ENCODE data around the gene STK24.

STK24 gene

DNA sequence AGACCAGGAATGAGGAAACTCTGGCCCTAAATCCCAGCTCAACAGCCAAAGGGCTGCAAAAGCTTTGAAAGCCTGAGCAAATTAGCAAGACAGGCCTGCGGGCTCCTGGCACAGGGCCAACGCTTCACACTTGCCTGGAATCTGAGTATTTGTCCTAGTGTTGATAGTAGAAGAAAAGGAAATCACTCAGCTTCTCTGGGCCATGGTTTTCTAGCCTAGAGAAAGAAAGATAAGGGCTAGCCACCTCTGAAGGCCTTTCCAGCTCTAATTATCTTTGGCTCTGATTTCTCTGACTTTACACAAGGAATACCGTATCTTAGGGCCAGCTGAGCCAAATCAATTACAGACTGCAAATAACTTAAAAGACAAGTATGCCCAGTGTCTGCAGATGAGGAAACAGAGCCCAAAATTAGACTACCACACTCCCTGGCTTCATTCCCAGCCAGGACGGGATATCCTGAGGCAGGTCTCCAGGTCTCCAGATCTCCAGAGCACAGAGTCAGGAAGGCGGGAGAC lies 69.6 kb downstream of the STK24 start:
- Histone ChIP-seq H3K9me3 (ENCODE audit: control insufficient read depth, insufficient read depth, low read length) (no peaks in the 10 kb centered on the region), H3K79me2 (ENCODE audit: control insufficient read depth, low read length) (peaks cover 100% of the 10 kb centered on the region), H3K36me3 (ENCODE audit: control insufficient read depth, low read length) (peaks cover 48% of the 10 kb centered on the region), H3K27me3 (ENCODE audit: control insufficient read depth, low read length) (no peaks in the 10 kb centered on the region), H3K9me2 (replicated peaks; ENCODE audit: control insufficient read depth, low read length) (no peaks in the 10 kb centered on the region), H4K20me1 (ENCODE audit: control insufficient read depth, insufficient read depth, low read depth, low read length) (peaks cover 63% of the 10 kb centered on the region), H3K4me3 (ENCODE audit: low read length) (no peak overlapping the region), H3K27ac (ENCODE audit: low read depth, low read length) (no peak overlapping the region), H3F3A (ENCODE audit: control insufficient read depth, insufficient read depth) (0 out of 2 replicates have a peak, but pooled peaks cover 2% of the 10 kb centered on the region), H3K4me2 (ENCODE audit: low read length) (no peak overlapping the region), H3K4me1 (ENCODE audit: control insufficient read depth, low read length) (peaks cover 9% of the 10 kb centered on the region; the same call in 1 of the 2 replicates)
- TF ChIP-seq, protein P1, sequence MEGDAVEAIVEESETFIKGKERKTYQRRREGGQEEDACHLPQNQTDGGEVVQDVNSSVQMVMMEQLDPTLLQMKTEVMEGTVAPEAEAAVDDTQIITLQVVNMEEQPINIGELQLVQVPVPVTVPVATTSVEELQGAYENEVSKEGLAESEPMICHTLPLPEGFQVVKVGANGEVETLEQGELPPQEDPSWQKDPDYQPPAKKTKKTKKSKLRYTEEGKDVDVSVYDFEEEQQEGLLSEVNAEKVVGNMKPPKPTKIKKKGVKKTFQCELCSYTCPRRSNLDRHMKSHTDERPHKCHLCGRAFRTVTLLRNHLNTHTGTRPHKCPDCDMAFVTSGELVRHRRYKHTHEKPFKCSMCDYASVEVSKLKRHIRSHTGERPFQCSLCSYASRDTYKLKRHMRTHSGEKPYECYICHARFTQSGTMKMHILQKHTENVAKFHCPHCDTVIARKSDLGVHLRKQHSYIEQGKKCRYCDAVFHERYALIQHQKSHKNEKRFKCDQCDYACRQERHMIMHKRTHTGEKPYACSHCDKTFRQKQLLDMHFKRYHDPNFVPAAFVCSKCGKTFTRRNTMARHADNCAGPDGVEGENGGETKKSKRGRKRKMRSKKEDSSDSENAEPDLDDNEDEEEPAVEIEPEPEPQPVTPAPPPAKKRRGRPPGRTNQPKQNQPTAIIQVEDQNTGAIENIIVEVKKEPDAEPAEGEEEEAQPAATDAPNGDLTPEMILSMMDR (IDR thresholded peaks at IDR 0.05; ENCODE audit: low read depth, low read length, poor library complexity, severe bottlenecking) = no peak
- no peak for TF ChIP-seq EZH2phosphoT487 (IDR thresholded peaks at IDR 0.05; ENCODE audit: borderline replicate concordance, low read length)

- Histone ChIP-seq H3K27ac (ENCODE audit: low read depth, low read length) (no peak overlapping the region), H3K9me2 (replicated peaks; ENCODE audit: control insufficient read depth, low read length) (no peaks in the 10 kb centered on the region), H3K4me2 (ENCODE audit: low read length) (no peak overlapping the region), H3K27me3 (ENCODE audit: control insufficient read depth, low read length) (no peaks in the 10 kb centered on the region), H3K36me3 (ENCODE audit: control insufficient read depth, low read length) (peaks cover 45% of the 10 kb centered on the region), H3K79me2 (ENCODE audit: control insufficient read depth, low read length) (peaks cover 100% of the 10 kb centered on the region), H3K4me1 (ENCODE audit: control insufficient read depth, low read length) (peaks cover 9% of the 10 kb centered on the region; the same call in 1 of the 2 replicates), H3F3A (ENCODE audit: control insufficient read depth, insufficient read depth) (0 out of 2 replicates have a peak, but pooled peaks cover 2% of the 10 kb centered on the region), H3K4me3 (ENCODE audit: low read length) (no peak overlapping the region), H3K9me3 (ENCODE audit: control insufficient read depth, insufficient read depth, low read length) (no peaks in the 10 kb centered on the region), H4K20me1 (ENCODE audit: control insufficient read depth, insufficient read depth, low read depth, low read length) (peaks cover 63% of the 10 kb centered on the region)
- no peak for TF ChIP-seq EZH2phosphoT487 (IDR thresholded peaks at IDR 0.05; ENCODE audit: borderline replicate concordance, low read length)
- TF ChIP-seq, protein P1 (IDR thresholded peaks at IDR 0.05; ENCODE audit: low read depth, low read length, poor library complexity, severe bottlenecking) = no peak
Observed at GRCh38 chr13:98506728-98507230, 70.1 kb downstream of the STK24 start.

- Histone ChIP-seq H3F3A (ENCODE audit: control insufficient read depth, insufficient read depth) (0 out of 2 replicates have a peak, but pooled peaks cover 2% of the 10 kb centered on the region), H3K27ac (ENCODE audit: low read depth, low read length) (no peak overlapping the region), H3K9me3 (ENCODE audit: control insufficient read depth, insufficient read depth, low read length) (no peaks in the 10 kb centered on the region), H3K79me2 (ENCODE audit: control insufficient read depth, low read length) (peaks cover 99% of the 10 kb centered on the region), H3K4me2 (ENCODE audit: low read length) (no peak overlapping the region), H3K27me3 (ENCODE audit: control insufficient read depth, low read length) (no peaks in the 10 kb centered on the region), H4K20me1 (ENCODE audit: control insufficient read depth, insufficient read depth, low read depth, low read length) (peaks cover 63% of the 10 kb centered on the region), H3K36me3 (ENCODE audit: control insufficient read depth, low read length) (peaks cover 42% of the 10 kb centered on the region), H3K9me2 (replicated peaks; ENCODE audit: control insufficient read depth, low read length) (no peaks in the 10 kb centered on the region), H3K4me3 (ENCODE audit: low read length) (no peak overlapping the region), H3K4me1 (ENCODE audit: control insufficient read depth, low read length) (peaks cover 9% of the 10 kb centered on the region; the same call in 1 of the 2 replicates)
- no peak for TF ChIP-seq EZH2phosphoT487 (IDR thresholded peaks at IDR 0.05; ENCODE audit: borderline replicate concordance, low read length)
- TF ChIP-seq, protein P1 (IDR thresholded peaks at IDR 0.05; ENCODE audit: low read depth, low read length, poor library complexity, severe bottlenecking) = no peak
Observed at GRCh38 chr13:98506322-98506721, 70.6 kb downstream of the STK24 start.
